ENCODE results near the gene CEP43.

DNA sequence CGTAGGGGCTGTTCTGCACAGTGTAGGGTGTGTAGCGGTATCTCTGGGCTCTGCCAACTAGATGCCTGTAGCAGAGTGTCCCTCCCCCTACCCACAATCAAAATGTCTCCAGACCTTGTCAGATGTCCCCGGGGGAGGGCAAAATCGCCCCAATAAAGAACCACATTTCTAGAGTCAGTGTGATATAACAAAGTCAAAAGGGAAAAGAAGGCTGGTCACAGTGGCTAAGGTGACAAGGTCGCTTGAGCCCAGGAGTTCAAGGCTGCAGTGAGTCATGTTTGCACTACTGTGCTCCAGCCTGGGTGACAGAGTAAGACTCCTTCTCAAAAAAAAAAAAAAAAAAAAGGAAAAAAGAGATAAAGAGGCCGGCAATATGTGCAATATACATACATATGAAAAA is 11.7 kb upstream of the CEP43 start:
- TF ChIP-seq, protein P1, sequence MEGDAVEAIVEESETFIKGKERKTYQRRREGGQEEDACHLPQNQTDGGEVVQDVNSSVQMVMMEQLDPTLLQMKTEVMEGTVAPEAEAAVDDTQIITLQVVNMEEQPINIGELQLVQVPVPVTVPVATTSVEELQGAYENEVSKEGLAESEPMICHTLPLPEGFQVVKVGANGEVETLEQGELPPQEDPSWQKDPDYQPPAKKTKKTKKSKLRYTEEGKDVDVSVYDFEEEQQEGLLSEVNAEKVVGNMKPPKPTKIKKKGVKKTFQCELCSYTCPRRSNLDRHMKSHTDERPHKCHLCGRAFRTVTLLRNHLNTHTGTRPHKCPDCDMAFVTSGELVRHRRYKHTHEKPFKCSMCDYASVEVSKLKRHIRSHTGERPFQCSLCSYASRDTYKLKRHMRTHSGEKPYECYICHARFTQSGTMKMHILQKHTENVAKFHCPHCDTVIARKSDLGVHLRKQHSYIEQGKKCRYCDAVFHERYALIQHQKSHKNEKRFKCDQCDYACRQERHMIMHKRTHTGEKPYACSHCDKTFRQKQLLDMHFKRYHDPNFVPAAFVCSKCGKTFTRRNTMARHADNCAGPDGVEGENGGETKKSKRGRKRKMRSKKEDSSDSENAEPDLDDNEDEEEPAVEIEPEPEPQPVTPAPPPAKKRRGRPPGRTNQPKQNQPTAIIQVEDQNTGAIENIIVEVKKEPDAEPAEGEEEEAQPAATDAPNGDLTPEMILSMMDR (IDR thresholded peaks at IDR 0.05): no peak
- no peak for TF ChIP-seq EP300 (IDR thresholded peaks at IDR 0.05; ENCODE audit: low read depth)
- TF ChIP-seq POLR2A (IDR thresholded peaks at IDR 0.05): no peak
- no peak for TF ChIP-seq POLR2AphosphoS5 (IDR thresholded peaks at IDR 0.05)
